ENCODE data around the gene ENSA. TPM values are rescaled to one million over a fixed set of nuclear protein-coding genes. Genes with fewer than 3 reads are reported as not detected.
A peak's percentile ranks its signal among the peaks of the same experiment; 100 is the strongest.

The ENSA gene
- polyA plus RNA-seq (2011; rRNA removed) (61.2 and 67.9 TPM in 2 replicates), polyA plus RNA-seq (2017; fragmentation: RNase III; extraction: RNeasy Plus Mini Kit Qiagen cat#74134 plus additional on column Dnase treatment) (117 to 128 TPM (median 121 TPM) in 3 replicates), polyA minus RNA-seq (2011; rRNA and poly(A)+ RNA removed) (23.9 and 24.4 TPM in 2 replicates)
- 44.7 and 49.2 TPM in 2 replicates for polyA plus RNA-seq (2012; cell fraction: cytosol; rRNA removed)
- polyA plus RNA-seq (2012; cell fraction: nucleus; rRNA removed) = 19.4 and 22.9 TPM in 2 replicates

GRCh38 chr1:150629115-150629928 lies at the start of gene ENSA:
TSS of gene ENSA (minus strand) at chr1:150629612. CDS start at chr1:150629470, 142 bp downstream.
- DNase-seq (ENCODE audit: low read depth in 1 of 2, low spot score in 1 of 2) (peak; percentile 99), ATAC-seq (peak; percentile 96 to 97), FAIRE-seq (no peak)
- Histone ChIP-seq H3K4me2 (peak within 1 kb of the TSS; percentile 83), H3K4me3 (peak within 1 kb of the TSS; percentile 62), H3K27ac (peak within 1 kb of the TSS; percentile 85 to 95), H3K4me1 (peaks cover 13% of the 10 kb centered on the region; the same call in 2 of the 3 replicates), H3K9me3 (no peaks in the 10 kb centered on the region)
- TF ChIP-seq PBX3 (IDR thresholded peaks at IDR 0.05) = peak; percentile 99
- peak; percentile 34 for TF ChIP-seq CHD2 (IDR thresholded peaks at IDR 0.05; ENCODE audit: low read length, partially characterized antibody)
- TF ChIP-seq RCOR1 (IDR thresholded peaks at IDR 0.05; ENCODE audit: low read depth, low read length) = no peak
- no peak for TF ChIP-seq NR3C1 (IDR thresholded peaks at IDR 0.05)
- no peak for TF ChIP-seq ZSCAN20 (CRISPR knock-in tag; IDR thresholded peaks at IDR 0.05)
- TF ChIP-seq RAD21 (conservative IDR thresholded peaks at IDR 0.05 in 1 of 2, IDR thresholded peaks at IDR 0.05 in 1 of 2) = no peak
- TF ChIP-seq, protein P1, sequence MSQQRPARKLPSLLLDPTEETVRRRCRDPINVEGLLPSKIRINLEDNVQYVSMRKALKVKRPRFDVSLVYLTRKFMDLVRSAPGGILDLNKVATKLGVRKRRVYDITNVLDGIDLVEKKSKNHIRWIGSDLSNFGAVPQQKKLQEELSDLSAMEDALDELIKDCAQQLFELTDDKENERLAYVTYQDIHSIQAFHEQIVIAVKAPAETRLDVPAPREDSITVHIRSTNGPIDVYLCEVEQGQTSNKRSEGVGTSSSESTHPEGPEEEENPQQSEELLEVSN (IDR thresholded peaks at IDR 0.05; ENCODE audit: borderline replicate concordance, low read depth) = 0 out of 2 replicates have a peak, but pooled peaks have one; percentile 67
- no peak for TF ChIP-seq HOXA7 (CRISPR knock-in tag; IDR thresholded peaks at IDR 0.05)
- TF ChIP-seq POLR2A (IDR thresholded peaks at IDR 0.05; ENCODE audit: low read length) = peak; percentile 58
- TF ChIP-seq HOXB13 (CRISPR knock-in tag; IDR thresholded peaks at IDR 0.05; ENCODE audit: low read depth) = no peak
- peak; percentile 75; the same call in 1 of the 3 replicates for TF ChIP-seq BCL3 (IDR thresholded peaks at IDR 0.05)
- TF ChIP-seq MAX (IDR thresholded peaks at IDR 0.05) = peak; percentile 7; the same call in 1 of the 2 replicates
- TF ChIP-seq JUN (IDR thresholded peaks at IDR 0.05) = peak in 1 of 2 experiments; percentile 90; a peak in 3 of 5 replicates
- TF ChIP-seq CEBPB (IDR thresholded peaks at IDR 0.05) = peak in 1 of 2 experiments; percentile 32; a peak in 1 of 4 replicates
- TF ChIP-seq BHLHE40 (IDR thresholded peaks at IDR 0.05; ENCODE audit: low read depth, low read length) = 0 out of 2 replicates have a peak, but pooled peaks have one; percentile 4
- no peak for TF ChIP-seq FOSL2 (IDR thresholded peaks at IDR 0.05)
- TF ChIP-seq FOSL2 (CRISPR knock-in tag; IDR thresholded peaks at IDR 0.05) = peak; percentile 13
- peak; percentile 90 for TF ChIP-seq RFX5 (IDR thresholded peaks at IDR 0.05)
- no peak for TF ChIP-seq NPAS2 (CRISPR knock-in tag; IDR thresholded peaks at IDR 0.05; ENCODE audit: borderline replicate concordance)
- TF ChIP-seq PHF8 (IDR thresholded peaks at IDR 0.05; ENCODE audit: borderline replicate concordance, low read depth) = peak; percentile 32; the same call in 1 of the 2 replicates
- TF ChIP-seq RNF2 (IDR thresholded peaks at IDR 0.05; ENCODE audit: borderline replicate concordance, low read depth) = no peak
- CTCF ChIA-PET = interaction anchor here (0.9 to 15.3 kb wide), 11 partner anchors 9 to 463 kb away, joined by 3 to 210 read pairs (median 4); no protein-coding TSS in a partner anchor
- under 1% methylated on average over 39 of the region's 49 CpGs for WGBS (ENCODE audit: missing lambda C conversion rate)
- POLR2A ChIA-PET = interaction anchor here (0.6 to 2.8 kb wide), 15 partner anchors 8 to 394 kb away, joined by 3 to 53 read pairs (median 5); partner anchors contain the start of genes GOLPH3L, MCL1 and MINDY1

- TF ChIP-seq CHD4 (IDR thresholded peaks at IDR 0.05; ENCODE audit: borderline replicate concordance) (no peak), JUN (IDR thresholded peaks at IDR 0.05) (no peak), MAFK (IDR thresholded peaks at IDR 0.05; ENCODE audit: partially characterized antibody) (peak; percentile 68), RNF2 (IDR thresholded peaks at IDR 0.05; ENCODE audit: borderline replicate concordance, low read depth) (no peak), MYC (IDR thresholded peaks at IDR 0.05; ENCODE audit: borderline replicate concordance, low read length) (no peak), HOXB5 (CRISPR knock-in tag; IDR thresholded peaks at IDR 0.05) (no peak), PBX3 (IDR thresholded peaks at IDR 0.05) (no peak)
- Histone ChIP-seq H3K4me2 (no peak overlapping the region), H3K4me1 (no peaks in the 10 kb centered on the region), H3K4me3 (no peak overlapping the region), H3K9me3 (no peaks in the 10 kb centered on the region), H3K27ac (no peak overlapping the region)
- WGBS (ENCODE audit: missing lambda C conversion rate) = 91% methylated on average over 1 of the region's 1 CpG
- ChIA-PET POLR2A (no interaction called here), CTCF (no interaction called here)
- FAIRE-seq (no peak), ATAC-seq (no peak), DNase-seq (ENCODE audit: low read depth in 1 of 2, low spot score in 1 of 2) (no peak)
Observed at GRCh38 chr1:150678988-150679387, 49.6 kb upstream of the ENSA start.

Data from A549 (cell line).